H1 (cell line): ENCODE measurements around the gene DNAJB1. TPM values are rescaled to one million over a fixed set of nuclear protein-coding genes. Genes with fewer than 3 reads are reported as not detected.

Source experiments
- EP300 ChIP-seq, 2 experiments: IDR thresholded peaks; 1 replicate in 1 of 2; 2 replicates in 1 of 2; pipeline ENCODE4 v1.6.1; 2011 to 2012; ENCODE audit warnings: low read depth in 2 of 2, low read length in 2 of 2, mild to moderate bottlenecking in 2 of 2, borderline replicate concordance in 1 of 2, inconsistent platforms in 1 of 2, moderate library complexity in 1 of 2
- polyA plus RNA-seq, 7 experiments: library from polyadenylated mRNA; depleted of rRNA in 3 of 7; stranded (reverse) in 5 of 7; unstranded in 2 of 7; fragments of >200 nt in 5 of 7; fragments of 200-250 nt in 2 of 7; gene quantifications; 1 replicate in 5 of 7; 2 replicates in 1 of 7; 4 replicates in 1 of 7; pipeline versions ENCODE4 v1.2.1 to v1.2.3, GENCODE V29; 2011 to 2013; ENCODE audit warnings: missing spikeins in 2 of 7, mixed read lengths in 2 of 7
- total RNA-seq: library from RNA; stranded (reverse); fragmentation: NEBNext Ultra II Directional; extraction: Animal tissue kit (Norgen Biotek cat#: 25700); gene quantifications from 2 replicates; pipeline ENCODE4 v1.2.1, GENCODE V29; 2021

The DNAJB1 gene
- total and polyA plus RNA-seq, 2 of the 8 experiments (the other 6 are each of a cell fraction or from before 2014, with no cell fraction given): 62.9 to 64.3 TPM

DNA sequence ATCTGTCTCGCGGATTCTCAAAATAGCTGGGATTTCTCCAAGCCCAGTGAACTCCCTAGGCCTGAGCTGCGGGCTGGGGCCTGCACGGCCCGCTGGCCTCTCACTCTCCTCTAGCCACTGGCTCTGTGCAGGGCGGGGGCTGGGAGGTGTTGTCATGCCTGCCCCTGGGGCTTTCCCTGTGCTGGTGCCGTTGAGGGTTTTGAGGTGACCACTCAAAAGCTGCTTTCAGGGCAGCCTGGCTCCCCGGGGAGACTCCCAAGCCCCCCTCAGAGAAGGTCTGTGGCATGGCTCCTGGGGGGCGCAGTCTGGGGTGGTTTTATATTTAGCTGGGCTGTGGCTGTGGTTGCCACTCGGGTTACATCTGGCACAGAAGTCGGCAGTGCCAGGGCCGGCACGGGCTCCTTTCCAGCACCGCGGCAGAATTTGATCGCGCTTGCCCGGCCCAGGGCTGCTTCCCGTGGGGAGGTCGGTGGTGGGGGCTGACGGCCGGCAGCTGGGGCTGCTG lies 43.7 kb upstream of the DNAJB1 start (continued):
- TF ChIP-seq EP300 (IDR thresholded peaks at IDR 0.05; ENCODE audit: borderline replicate concordance in 1 of 2, low read depth in 2 of 2, low read length in 2 of 2): no peak
